HG03575 (cell line): ENCODE data around the gene KCNJ13.

Source experiments
- ATAC-seq: cut with Tn5 transposase; IDR thresholded peaks from one replicate; pipeline ENCODE4 v1.9.1; 2021; ENCODE audit not compliant: unreplicated experiment, insufficient number of reproducible peaks, low FRiP score; ENCODE audit errors: extremely low read depth

KCNJ13 gene

GRCh38 chr2:232776435-232776834 is at the start of gene KCNJ13:
Gene KCNJ13 (minus strand): TSS chr2:232776565. CDS start chr2:232771362, 5,203 bp downstream.
- no peak for ATAC-seq

GRCh38 chr2:232817756-232818155 is 41.4 kb upstream of the KCNJ13 start:
- ATAC-seq, result no peak

- ATAC-seq, result no peak
These were observed 40.3 kb upstream of the KCNJ13 start for GRCh38 chr2:232816657-232817056.

GRCh38 chr2:232815569-232815968 is 39.2 kb upstream of the KCNJ13 start:
- no peak for ATAC-seq

DNA sequence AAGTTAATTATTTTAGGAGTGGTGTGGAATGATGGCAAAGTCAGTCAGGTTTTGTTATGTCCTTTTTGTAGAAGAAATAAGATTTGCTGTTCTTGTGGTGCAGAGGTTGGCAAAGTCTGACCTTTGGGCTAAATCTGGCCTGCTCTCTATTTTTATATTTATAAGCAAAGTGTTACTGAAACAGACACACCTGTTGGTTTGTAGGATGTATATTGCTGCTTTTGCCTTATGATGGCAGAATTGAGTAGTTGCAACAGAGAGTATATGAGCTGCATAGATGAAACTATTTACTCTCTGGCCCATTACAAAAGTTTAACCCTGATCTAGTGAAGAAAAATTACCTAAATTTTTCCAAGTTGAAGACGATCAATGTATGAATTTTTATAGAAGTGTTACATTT is 34.1 kb upstream of the KCNJ13 start:
- no peak for ATAC-seq

DNA sequence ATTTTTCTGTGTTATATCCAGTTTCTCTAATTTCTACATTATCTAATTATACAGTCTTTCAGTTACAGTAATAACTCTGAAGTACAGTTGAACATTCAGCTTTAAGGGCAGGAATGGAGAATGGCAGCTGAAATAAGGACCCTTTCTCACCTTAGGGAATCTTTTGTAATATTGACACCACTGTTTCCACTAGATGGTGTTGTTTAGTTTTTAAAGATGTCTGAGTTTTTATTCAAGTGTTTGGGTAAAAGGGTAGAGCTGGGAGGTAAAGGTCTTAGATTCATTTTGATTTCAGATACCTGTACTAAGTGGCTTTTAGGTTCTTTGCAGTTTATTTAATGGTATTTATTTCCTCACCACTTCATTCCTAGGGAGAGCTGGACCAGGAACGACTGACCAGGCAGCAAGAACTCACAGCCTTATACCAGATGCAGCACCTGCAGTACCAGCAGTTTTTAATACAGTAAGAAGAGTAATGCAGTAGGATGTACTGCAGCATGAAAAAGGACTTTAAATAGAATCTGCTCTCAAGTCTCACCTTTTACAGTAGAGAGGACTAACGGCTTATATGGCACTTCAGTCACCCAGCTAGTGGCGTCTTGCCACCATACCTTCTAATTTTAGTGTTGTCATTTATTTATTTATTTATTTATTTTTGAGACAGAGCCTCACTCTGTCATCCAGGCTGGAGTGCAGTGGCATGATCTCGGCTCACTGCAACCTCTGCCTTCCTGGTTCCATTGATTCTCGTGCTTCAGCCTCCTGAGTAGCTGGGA is 33.2 kb upstream of the KCNJ13 start:
- ATAC-seq, result no peak

DNA sequence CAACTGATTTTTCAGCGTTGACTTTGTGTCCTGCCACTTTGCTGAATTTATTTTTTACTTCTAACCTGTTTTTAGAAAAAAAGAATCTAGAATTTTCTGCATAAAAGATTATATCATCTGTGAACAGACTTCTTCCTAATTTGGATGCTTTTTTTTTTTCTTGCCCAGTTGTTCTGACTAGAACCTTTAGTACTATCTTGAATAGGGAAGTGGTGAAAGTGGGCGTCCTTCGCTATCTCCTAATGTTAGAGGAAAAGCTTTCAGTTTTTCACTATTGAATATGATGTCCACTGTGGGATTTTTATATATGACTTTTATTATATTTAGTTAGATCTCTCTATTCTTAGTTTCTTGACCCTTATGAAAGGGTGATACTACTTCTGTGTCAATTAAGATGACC is 25.7 kb upstream of the KCNJ13 start:
- no peak for ATAC-seq

- no peak for ATAC-seq
These were observed 23.8 kb upstream of the KCNJ13 start for GRCh38 chr2:232800166-232800565.

GRCh38 chr2:232798187-232798586 is 21.8 kb upstream of the KCNJ13 start:
- ATAC-seq, result no peak

- ATAC-seq, result no peak
These were observed 19.6 kb upstream of the KCNJ13 start for GRCh38 chr2:232795920-232796319.

DNA sequence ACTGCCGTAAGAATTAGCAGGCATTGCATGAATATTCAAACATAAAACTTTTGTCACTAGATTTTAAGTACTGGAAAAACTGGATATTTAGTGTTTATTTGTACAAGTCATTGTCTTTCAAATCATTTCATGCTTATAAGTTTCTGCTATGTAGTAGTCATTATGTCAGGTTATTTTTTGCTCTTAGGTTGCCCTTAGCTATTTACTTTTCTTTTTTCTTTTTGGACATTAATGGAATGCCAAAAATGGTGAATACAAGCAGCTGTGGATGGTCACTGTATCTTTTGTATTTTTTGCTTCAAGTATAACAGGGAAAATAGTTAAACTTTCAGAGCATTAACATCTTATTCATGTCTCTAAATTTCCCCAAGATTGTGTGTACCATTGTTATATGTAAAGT is 18.6 kb upstream of the KCNJ13 start:
- no peak for ATAC-seq

GRCh38 chr2:232793271-232793670 is 16.9 kb upstream of the KCNJ13 start:
- no peak for ATAC-seq

DNA sequence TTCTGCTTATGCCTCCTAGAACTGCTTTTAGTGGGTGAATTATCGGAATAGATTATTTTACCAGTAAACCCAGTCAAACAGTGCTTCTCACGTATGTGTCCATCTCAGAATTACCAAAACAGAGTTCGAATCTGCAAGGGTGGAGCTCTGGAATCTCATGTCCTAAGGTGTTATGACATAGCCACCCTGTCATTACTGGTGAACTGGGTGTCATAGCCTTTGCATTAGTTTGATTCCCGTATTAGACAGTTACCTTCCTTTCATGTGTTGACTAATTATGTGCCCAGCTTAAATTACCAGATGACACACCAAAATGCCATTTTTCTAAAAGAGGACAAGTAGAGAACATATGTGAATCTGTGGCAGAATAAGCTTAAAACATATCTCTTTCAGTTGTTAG is 15.2 kb upstream of the KCNJ13 start:
- ATAC-seq, result no peak

GRCh38 chr2:232789082-232789481 is 12.7 kb upstream of the KCNJ13 start:
- no peak for ATAC-seq

DNA sequence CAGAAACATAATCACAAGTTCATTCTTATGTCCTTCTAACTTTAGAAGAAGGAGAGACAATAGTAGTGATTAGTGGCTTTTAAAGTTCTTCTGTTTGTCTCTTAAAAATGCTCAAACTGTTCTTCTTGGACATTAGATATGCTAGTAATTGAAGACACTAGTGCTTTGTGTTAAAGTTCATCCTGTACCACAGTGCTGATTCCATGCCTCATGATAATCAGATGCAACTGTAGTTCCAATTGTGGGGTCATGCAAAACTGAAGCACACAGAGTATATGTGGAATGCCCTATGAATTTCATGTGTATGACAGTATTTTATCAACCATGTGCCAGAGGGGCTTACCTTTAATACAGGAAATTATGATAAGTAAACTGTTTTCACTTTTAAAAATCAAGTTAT is 11.4 kb upstream of the KCNJ13 start:
- ATAC-seq, result no peak

DNA sequence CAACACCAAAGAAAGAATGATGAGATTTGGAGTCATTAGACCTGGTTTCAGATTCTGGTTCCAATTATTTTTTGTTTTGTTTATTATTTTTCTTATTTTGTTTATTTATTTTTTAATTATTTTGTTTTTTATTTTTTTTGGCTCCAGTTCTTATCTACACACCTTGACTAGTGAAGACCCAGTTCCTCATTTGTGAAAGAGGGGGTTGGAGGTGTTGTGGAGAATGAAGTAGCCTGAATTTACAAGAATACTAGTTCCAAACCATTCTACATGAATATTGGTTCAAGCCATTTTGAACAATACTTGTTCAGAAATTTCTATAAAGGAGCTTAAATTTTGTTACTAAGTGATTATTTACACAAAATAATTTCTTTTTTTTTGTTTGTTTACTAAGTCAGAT is 6.9 kb upstream of the KCNJ13 start:
- no peak for ATAC-seq

DNA sequence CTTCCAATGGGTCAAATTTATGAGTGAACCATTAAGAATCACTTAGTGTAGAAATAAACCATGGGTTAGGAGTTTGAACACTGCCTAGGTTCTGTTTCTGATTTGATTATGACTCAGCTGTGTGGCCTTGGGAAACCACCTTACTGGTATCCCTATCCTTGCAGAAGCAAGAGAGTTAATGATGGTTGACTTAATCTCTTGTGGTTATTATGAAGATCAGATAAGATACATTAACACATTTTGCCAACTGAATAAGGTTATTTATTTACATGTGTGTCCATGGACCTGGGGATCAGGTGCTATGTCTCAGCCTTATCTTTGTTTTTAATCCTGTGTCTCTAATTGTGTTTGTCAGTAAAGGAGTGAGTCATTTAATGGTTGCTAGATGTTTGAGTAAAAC is 5.4 kb upstream of the KCNJ13 start:
- peak; percentile 68 for ATAC-seq

- ATAC-seq, result no peak
These were observed 3.6 kb upstream of the KCNJ13 start for GRCh38 chr2:232779934-232780333.

DNA sequence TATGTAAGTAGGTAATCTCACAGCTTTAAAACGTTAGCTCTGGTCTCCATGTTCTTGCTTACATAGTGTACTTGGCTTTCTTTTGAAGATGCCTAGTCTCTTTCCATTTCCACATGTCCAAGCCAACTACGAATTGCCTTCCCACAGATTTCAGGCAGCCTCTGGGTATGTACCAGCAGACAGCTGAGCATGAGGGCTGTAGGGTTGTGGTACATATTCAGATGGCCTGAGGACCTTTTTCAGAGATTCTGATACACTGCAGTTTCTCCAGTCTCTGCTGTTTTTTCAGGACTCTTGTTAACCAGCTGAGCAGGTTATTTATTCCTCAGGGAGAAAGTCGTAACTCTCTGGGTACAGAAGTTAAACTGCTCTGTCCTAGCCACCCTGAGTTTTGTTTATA is 3.1 kb upstream of the KCNJ13 start:
- no peak for ATAC-seq

DNA sequence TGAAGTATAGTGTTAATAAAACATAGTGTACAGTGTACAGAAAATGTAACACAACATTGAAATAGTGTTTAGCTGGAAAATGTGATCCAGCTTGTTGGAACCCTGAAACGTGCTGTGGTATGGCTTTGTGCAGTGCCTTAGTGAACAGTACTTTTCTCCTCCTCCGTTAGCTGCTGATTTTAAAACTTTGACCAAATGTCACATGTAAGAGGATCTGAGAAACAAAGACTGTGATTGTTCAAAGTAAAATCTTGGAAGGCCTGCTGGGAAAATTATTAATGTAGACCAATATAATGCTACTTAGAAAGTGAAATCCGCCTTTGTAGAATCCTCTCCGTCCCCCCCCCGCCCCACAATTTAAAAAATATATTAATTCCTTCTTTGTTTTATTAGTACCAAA is 911 bp upstream of the KCNJ13 start:
- ATAC-seq, result no peak

DNA sequence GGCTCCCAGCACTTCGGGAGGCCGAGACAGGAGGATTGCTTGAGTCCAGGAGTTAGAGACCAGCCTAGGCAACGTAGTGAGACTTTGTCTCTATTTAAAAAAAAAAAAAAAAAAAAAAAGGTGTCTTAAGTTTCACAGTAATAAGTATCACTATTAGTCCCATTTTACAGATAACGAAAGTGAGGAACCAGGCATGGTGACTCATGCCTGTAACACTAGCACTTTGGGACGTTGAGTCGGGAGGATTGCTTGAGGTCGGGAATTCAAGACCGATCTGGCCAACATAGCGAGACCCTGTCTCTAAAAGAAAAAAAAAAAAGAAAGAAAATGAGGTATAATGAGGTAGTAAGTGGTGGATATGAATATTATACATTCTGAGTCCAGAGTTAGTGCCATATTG is 2.5 kb downstream of the KCNJ13 start:
- ATAC-seq, result no peak
